Measurements from ENCODE around the gene INTS14. TPM values are rescaled to one million over a fixed set of nuclear protein-coding genes. Genes with fewer than 3 reads are reported as not detected.
A peak's percentile ranks its signal among the peaks of the same experiment; 100 is the strongest.

INTS14 gene
- total RNA-seq, 1 donor from 2014 or later: 35.7 TPM

DNA sequence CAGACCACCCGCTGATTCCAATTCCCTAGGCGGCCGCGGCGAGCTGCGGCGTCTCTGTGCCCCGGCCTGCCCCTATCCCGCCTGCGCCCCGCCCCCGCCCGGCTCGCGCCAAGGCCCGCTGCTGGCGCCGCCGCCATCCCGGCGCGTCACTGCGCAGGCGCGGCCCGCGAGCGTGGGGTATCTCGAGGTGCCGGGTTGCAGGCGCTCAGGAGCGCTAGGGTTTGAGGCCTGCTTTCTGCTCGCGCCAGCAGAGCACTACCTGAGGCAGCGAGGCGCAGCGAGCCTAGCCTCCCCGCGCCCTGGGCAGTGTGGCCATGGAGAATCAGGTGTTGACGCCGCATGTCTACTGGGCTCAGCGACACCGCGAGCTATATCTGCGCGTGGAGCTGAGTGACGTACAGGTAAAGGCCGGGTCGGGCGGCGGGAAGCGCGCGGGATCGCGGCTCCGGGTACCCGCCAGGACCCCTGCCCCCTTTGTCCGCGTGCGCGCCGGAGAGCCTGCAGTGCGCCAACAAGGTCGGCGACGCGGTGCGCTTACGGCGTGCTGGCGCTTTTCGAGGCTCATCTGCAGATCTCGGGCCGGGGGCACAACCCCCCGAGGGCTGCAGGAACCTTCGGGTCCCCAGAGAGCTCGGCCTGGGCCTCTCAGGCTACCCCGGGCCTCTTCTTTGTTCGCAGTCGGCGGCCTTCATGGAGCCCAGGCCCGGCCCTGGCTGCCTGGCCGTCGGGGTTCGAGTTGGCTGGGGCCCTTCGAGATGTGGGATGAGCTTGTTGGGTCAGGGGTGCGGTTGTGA is 80.4 kb downstream of the INTS14 start, which contains the start of gene HACD3:
HACD3 (plus strand) TSS at position 146 of the 794 bp plus-strand sequence; CDS start at position 315, 169 bp downstream.
- DNase-seq (ENCODE audit: low spot score): peak; percentile 79

DNA sequence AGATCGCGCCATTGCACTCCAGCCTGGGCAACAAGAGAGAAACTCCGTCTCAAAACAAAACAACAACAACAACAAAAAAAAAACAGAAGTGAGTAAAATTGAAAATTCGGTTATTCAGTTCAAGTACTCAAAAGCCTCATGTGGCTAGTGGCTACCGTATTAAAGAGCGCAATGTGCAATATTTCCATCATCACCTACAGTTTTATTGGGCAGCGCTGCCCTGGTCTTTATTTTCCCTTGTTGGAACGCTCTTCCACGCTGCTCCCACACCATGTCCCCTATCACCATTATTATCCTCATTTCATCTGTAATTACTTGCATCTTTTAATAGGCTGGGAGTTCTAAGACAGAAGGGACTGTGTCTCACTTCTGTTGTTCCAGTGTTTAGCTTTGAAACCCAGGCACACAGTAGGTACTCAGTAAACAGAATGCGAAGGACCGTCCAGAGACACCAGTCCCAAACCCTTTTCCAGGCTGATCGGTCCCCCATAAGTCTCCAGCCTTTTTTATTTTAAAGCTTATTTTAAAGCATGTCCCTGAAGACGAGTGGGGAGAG is 81.1 kb downstream of the INTS14 start:
- DNase-seq (ENCODE audit: low spot score): no peak

Other genes starting within 250 kb of the INTS14 start
- 0.69 TPM for gene IGDCC3, start 233.1 kb downstream of the INTS14 start, total RNA-seq
- gene IGDCC4, start 188.2 kb downstream of the INTS14 start, total RNA-seq: 4.1 TPM
- gene DPP8, start 93.4 kb downstream of the INTS14 start, total RNA-seq: 30.0 TPM
- gene HACD3, start 80.7 kb downstream of the INTS14 start, total RNA-seq: 80.5 TPM
- gene SLC24A1, start 10.8 kb upstream of the INTS14 start, total RNA-seq: 8.7 TPM
- gene DENND4A, start 181.2 kb upstream of the INTS14 start, total RNA-seq: 26.9 TPM